HFFc6 (cell line): ENCODE data around the gene C1orf174. TPM values are rescaled to one million over a fixed set of nuclear protein-coding genes. Genes with fewer than 3 reads are reported as not detected.

ENCODE experiments used
- DNase-seq: peaks from one replicate; pipeline ENCODE4 v3.0.0-alpha.2; 2018
- H3K27ac Mint-ChIP-seq: 2 replicates; pipeline ENCODE4 v1.8.0; 2020; ENCODE audit warnings: mild to moderate bottlenecking, mixed read lengths
- H3K27me3 Mint-ChIP-seq: 2 replicates; pipeline ENCODE4 v1.8.0; 2021; ENCODE audit warnings: mild to moderate bottlenecking, moderate library complexity, mixed read lengths; ENCODE audit not compliant: insufficient read depth
- H3K36me3 Mint-ChIP-seq: 2 replicates; pipeline ENCODE4 v1.8.0; 2021; ENCODE audit warnings: low read depth, mixed read lengths
- H3K4me1 Mint-ChIP-seq: 2 replicates; pipeline ENCODE4 v1.8.0; 2020; ENCODE audit warnings: low read depth, mixed read lengths
- H3K4me3 Mint-ChIP-seq: 2 replicates; pipeline ENCODE4 v1.8.0; 2020; ENCODE audit warnings: mild to moderate bottlenecking, moderate library complexity, mixed read lengths
- H3K9me3 Mint-ChIP-seq: 2 replicates; pipeline ENCODE4 v1.8.0; 2020; ENCODE audit warnings: mild to moderate bottlenecking, mixed read lengths
- total RNA-seq, 6 experiments: library from RNA; stranded (reverse); fragmentation: NEBNext Ultra II Directional; extraction: Animal tissue kit (Norgen Biotek cat#: 25700); gene quantifications; 2 replicates in 1 of 6; 3 replicates in 5 of 6; pipeline ENCODE4 v1.2.3, GENCODE V29; 2021
- TF ChIP-seq, protein P1 (sequence below): fragments of 200-600 bp; sonication (generic); IDR thresholded peaks from 2 replicates; pipeline ENCODE4 v1.5.0; 2021; ENCODE audit warnings: antibody characterized with exemption, mild to moderate bottlenecking

C1orf174 gene
- total RNA-seq, 6 experiments from 2014 or later = 19.2 to 23.5 (median 20.7) TPM

DNA sequence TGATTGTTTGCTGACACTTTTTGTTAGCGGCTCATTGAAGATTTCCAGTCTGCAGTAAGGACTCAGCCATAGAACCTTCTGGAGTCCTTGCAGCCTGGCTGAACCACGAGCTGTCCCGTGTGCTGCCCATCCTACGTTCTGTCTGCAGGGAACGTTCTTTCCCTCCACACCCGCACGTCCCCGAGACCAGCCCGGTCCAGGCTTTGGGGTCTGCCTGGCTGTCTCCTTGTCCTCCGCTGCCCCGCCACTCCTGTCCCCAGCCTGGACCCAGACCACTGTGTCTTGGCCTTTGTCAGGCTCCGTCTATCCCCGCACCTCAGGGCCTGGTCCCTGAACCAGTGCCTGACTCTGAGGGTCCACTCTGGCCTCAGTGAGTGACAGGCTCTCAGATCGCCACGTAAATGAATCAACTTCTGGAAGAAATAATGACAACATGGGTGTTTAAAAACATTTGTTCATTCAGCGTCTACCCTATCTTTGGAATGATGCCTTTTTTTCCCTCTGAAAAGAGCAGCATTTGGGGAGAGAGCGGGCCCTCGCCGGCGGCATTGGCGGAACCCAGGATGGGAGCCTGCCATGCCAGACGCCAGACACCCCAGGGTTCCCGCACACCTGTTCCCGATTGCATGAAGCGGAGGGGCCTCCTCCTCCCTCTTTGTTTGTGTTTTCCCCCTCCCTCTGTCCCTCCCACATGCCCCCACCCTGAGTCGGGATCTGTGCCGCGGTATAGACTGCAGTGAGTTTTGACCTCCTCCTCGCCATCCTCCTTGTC is 43.9 kb upstream of the C1orf174 start:
- no peak for DNase-seq
- Mint-ChIP-seq H3K27ac (no peak overlapping the region), H3K36me3 (no peaks in the 10 kb centered on the region), H3K27me3 (peaks cover 7% of the 10 kb centered on the region), H3K4me3 (no peak overlapping the region), H3K9me3 (peaks cover 23% of the 10 kb centered on the region), H3K4me1 (no peaks in the 10 kb centered on the region)
- TF ChIP-seq, protein P1, sequence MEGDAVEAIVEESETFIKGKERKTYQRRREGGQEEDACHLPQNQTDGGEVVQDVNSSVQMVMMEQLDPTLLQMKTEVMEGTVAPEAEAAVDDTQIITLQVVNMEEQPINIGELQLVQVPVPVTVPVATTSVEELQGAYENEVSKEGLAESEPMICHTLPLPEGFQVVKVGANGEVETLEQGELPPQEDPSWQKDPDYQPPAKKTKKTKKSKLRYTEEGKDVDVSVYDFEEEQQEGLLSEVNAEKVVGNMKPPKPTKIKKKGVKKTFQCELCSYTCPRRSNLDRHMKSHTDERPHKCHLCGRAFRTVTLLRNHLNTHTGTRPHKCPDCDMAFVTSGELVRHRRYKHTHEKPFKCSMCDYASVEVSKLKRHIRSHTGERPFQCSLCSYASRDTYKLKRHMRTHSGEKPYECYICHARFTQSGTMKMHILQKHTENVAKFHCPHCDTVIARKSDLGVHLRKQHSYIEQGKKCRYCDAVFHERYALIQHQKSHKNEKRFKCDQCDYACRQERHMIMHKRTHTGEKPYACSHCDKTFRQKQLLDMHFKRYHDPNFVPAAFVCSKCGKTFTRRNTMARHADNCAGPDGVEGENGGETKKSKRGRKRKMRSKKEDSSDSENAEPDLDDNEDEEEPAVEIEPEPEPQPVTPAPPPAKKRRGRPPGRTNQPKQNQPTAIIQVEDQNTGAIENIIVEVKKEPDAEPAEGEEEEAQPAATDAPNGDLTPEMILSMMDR = no peak

DNA sequence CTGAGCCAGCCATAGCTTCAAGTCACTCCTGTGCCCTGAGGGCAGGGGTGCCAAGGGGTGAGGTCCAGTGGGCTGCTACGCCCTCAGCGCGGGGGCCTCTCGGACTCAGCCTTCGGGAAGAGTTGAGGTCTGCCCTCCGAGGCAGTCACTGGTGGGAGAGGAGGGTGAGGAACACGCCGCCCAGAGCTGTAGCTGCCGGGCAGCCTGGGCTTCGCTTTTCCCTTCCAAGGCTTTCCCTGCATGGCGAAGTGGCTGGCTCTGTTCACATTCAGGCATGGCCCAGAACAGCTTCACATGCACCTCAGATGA is 43.0 kb upstream of the C1orf174 start:
- Mint-ChIP-seq H3K36me3 (no peaks in the 10 kb centered on the region), H3K4me3 (no peak overlapping the region), H3K27me3 (peaks cover 7% of the 10 kb centered on the region), H3K9me3 (peaks cover 22% of the 10 kb centered on the region; the same call in 1 of the 2 replicates), H3K27ac (no peak overlapping the region), H3K4me1 (no peaks in the 10 kb centered on the region)
- DNase-seq = no peak
- TF ChIP-seq, protein P1 = no peak

GRCh38 chr1:3942416-3943122 is 42.5 kb upstream of the C1orf174 start:
- peaks cover 7% of the 10 kb centered on the region for H3K27me3 Mint-ChIP-seq

DNA sequence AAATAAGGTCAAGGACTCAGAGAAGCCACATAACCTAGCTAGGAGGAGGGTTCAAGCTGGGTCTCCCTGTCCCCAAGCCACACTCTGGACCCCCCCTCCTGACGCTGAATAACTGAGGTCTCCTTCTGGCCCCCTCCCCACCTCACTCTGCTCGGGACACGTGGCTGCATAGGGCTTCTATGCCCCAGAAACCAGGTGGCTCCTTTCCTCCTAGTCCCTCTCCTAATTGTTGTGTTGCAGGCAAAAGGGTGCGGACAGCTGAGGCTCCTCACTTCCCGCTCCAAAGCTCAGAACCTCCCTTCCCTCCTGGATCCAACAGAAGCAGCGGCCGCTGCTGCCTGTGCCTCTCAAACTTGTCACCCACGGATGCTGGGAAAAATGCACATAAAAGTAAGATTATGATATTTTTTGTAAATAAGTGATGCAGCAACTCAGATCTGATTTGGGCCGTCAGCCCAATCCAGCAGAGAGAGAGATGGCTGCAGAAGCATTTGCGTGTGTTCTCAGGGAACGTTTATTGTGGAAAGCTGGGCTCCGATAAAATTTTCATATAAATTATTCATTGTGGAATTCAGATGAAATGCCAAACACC is 40.8 kb upstream of the C1orf174 start:
- Mint-ChIP-seq H3K36me3 (no peaks in the 10 kb centered on the region), H3K4me1 (no peaks in the 10 kb centered on the region), H3K27ac (no peak overlapping the region), H3K27me3 (peaks cover 4% of the 10 kb centered on the region), H3K4me3 (no peak overlapping the region), H3K9me3 (peaks cover 36% of the 10 kb centered on the region)
- DNase-seq = no peak
- TF ChIP-seq, protein P1 = no peak

More at GRCh38 chr1:3942416-3943122, 42.5 kb upstream of the C1orf174 start:
- Mint-ChIP-seq H3K27ac (no peak overlapping the region), H3K4me1 (no peaks in the 10 kb centered on the region), H3K9me3 (peaks cover 27% of the 10 kb centered on the region), H3K36me3 (no peaks in the 10 kb centered on the region), H3K4me3 (no peak overlapping the region)
- DNase-seq = no peak
- TF ChIP-seq, protein P1 = no peak

GRCh38 chr1:3940081-3940753 is 40.1 kb upstream of the C1orf174 start:
- Mint-ChIP-seq H3K9me3 (peaks cover 32% of the 10 kb centered on the region), H3K27ac (no peak overlapping the region; the same call in 1 of the 2 replicates), H3K27me3 (peaks cover 4% of the 10 kb centered on the region), H3K36me3 (no peaks in the 10 kb centered on the region), H3K4me1 (no peaks in the 10 kb centered on the region), H3K4me3 (no peak overlapping the region)
- DNase-seq = no peak
- TF ChIP-seq, protein P1 = no peak
